PC-3 (cell line): ENCODE results near the gene CDH4.

Source experiments
- CTCF ChIP-seq: fragments of 300-600 bp; sonication (generic); conservative IDR thresholded peaks from 2 replicates; pipeline ENCODE4 v1.5.1; 2017; ENCODE audit warnings: antibody characterized with exemption, low read depth, mild to moderate bottlenecking, low read length
- EZH2 ChIP-seq: fragments of 300-600 bp; sonication (generic); IDR thresholded peaks from one replicate; pipeline ENCODE4 v1.6.1; 2017; ENCODE audit warnings: antibody characterized with exemption, mild to moderate bottlenecking, low read length; ENCODE audit not compliant: unreplicated experiment

GRCh38 chr20:61441537-61441936 lies 189.5 kb downstream of the CDH4 start:
- TF ChIP-seq CTCF (no peak), EZH2 (no peak)
